GM12872 (cell line): Measurements from ENCODE around the gene DOCK4.

ENCODE experiments used
- TF ChIP-seq, protein P1 (sequence below): IDR thresholded peaks from 3 replicates; pipeline ENCODE4 v1.5.1; 2011; ENCODE audit warnings: low read depth, mild to moderate bottlenecking, low read length, moderate library complexity; ENCODE audit not compliant: insufficient read depth

DOCK4 gene

DNA sequence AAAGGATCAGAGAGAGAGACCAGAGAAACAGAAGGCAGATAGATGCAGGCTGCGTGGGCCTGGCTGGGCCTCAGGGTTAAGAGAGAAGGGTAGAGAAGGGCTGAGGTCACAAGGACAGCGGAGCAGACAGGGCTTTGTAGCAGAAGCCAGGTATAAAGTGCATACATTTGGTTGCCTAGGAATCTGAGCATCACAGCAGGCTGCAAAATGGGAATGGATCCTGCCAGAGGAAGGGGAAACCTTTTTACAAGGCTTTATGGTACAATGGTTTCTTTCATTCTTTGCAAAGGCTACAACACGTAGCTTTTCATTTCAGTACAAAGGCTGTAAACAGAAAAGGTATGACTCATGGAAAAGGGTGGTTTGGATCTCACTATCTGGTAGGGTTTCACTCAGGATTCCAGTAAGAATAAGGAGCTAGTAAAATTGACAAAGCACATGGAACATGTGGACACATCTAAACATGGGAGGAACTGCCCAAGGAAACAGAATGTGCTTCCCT lies 275.1 kb downstream of the DOCK4 start:
- TF ChIP-seq, protein P1, sequence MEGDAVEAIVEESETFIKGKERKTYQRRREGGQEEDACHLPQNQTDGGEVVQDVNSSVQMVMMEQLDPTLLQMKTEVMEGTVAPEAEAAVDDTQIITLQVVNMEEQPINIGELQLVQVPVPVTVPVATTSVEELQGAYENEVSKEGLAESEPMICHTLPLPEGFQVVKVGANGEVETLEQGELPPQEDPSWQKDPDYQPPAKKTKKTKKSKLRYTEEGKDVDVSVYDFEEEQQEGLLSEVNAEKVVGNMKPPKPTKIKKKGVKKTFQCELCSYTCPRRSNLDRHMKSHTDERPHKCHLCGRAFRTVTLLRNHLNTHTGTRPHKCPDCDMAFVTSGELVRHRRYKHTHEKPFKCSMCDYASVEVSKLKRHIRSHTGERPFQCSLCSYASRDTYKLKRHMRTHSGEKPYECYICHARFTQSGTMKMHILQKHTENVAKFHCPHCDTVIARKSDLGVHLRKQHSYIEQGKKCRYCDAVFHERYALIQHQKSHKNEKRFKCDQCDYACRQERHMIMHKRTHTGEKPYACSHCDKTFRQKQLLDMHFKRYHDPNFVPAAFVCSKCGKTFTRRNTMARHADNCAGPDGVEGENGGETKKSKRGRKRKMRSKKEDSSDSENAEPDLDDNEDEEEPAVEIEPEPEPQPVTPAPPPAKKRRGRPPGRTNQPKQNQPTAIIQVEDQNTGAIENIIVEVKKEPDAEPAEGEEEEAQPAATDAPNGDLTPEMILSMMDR = no peak

DNA sequence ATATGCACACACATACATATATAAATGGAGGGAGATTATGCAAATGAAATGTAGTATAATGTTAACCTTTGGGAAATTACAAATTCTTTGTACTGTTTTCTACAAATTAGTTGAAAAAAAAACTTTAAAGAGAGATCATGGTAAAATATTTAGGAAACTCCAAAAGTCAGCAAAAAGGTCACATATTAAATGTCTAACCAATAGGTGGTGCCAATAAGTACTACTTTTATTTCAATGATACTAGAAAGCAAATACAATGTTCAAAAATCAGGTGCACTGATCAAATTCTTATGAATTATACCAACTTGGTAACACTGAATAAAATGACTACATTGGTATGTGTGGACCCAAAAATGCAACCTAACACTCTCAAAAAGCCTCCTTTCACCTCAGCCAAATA lies 276.9 kb downstream of the DOCK4 start:
- TF ChIP-seq, protein P1 = no peak

DNA sequence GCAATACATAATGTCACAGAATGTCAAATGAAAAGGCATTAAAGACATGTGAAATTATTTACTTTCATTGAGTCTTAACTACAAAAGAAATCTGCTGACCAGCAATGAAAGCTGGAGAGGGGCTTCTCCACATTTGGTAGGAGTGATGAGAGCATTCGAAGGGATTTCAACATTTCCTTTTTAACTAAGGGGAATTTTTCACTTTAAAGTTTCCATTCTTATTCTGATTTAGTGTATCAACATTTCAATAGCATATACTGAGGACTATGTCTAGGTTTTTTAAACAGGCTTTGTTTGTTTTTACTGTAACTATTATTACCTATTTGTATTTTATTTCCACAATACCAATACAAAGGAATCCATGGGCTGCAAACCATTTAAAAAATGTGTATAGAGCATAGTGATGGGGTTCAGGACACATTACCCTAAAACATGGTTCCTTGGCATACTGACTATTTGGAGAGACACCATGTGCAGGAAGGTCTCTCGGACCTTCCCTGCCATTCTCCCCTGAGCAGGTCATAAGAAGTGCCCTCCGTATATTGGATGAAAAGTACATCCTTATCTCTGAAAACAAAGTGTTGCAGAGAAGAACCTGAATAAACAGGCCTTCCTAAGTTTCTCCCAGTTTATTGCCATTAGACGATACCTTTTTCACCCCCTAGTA lies 278.7 kb downstream of the DOCK4 start:
- TF ChIP-seq, protein P1 = no peak

DNA sequence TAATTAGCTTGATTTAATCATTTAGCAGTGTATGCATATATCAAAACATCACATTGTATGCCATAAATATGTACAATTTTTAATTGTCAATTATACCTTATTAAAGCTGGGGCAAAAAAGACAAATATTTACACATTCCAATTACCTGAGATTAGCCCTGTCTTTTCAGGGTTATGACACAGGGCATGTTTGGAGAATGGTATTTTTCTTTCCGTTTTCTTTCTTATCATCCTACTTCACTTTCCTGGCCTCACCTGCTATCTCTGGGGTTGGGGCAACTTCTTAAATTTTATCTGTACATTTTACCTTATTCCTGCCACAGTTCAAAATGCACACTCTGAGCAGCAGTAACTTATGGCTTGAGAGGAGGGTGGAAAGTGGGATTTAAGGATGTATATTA lies 285.9 kb downstream of the DOCK4 start:
- TF ChIP-seq, protein P1 = no peak

DNA sequence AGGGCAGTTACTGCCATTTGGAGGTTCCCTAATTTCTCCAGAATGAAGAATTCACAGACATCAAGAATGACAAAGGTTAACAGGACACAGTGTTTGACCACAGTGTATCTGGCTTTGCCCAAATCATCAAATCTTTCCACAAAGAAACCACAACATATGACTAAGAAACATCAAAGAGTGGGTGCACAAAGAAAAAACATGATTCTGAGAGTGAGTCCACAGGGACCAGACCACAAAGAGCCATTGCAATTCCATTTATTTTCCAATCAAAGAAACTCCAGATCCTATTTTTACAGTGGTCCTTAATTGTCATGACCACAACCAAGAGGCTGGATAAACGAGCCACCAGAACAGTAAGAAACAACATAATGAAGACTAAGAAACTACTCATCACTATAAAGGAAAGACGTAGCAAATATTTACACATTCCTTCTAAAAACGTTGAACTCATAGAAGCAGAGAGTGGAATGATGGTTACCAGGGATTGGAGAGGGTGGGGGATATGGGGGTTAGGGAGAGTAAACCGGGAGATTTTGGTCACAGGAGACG lies 286.5 kb downstream of the DOCK4 start:
- TF ChIP-seq, protein P1 = no peak

DNA sequence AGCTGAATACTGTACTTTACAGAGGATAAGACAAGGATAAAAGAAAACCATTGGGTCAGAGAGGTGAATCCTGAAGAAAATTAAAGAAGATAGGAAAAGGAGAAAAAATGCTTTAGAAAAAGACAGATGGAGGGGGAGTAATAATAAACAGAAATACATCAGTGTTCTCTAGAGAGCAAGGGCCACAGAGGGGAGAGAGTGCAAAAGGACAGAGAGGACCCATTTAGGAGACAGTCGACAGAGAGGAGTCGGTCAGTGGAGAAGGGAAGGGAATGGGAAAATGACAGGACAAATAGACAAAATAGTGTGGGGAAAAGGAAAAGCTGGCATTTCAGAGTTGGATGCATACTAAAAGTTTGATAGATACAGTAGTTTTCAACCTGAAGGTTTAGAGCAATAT lies 287.0 kb downstream of the DOCK4 start:
- TF ChIP-seq, protein P1 = no peak

DNA sequence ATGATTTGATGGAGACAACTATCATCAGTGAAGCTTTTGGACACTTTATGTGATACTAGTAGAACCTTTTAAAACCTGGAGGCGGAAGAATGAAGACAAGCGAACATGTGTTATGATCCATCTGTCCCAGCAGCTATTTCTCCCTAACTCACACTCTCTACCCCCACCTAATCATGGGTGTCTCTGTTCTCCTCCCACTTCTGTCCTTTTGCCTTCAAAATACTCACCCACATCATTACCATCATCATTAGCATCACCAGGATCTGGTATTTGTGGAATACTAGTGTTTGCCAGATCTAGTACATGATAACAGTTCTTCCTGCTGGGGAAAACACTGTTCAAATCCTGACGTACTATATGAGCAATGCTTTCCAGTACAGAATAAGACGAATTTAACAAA lies 287.7 kb downstream of the DOCK4 start:
- TF ChIP-seq, protein P1 = no peak
